Measurements from ENCODE around the gene GATA3. TPM values are rescaled to one million over a fixed set of nuclear protein-coding genes. Genes with fewer than 3 reads are reported as not detected.

The GATA3 gene
- total and polyA plus RNA-seq, 3 donors from 2014 or later = 0.31 to 1.9 (median 0.50) TPM

DNA sequence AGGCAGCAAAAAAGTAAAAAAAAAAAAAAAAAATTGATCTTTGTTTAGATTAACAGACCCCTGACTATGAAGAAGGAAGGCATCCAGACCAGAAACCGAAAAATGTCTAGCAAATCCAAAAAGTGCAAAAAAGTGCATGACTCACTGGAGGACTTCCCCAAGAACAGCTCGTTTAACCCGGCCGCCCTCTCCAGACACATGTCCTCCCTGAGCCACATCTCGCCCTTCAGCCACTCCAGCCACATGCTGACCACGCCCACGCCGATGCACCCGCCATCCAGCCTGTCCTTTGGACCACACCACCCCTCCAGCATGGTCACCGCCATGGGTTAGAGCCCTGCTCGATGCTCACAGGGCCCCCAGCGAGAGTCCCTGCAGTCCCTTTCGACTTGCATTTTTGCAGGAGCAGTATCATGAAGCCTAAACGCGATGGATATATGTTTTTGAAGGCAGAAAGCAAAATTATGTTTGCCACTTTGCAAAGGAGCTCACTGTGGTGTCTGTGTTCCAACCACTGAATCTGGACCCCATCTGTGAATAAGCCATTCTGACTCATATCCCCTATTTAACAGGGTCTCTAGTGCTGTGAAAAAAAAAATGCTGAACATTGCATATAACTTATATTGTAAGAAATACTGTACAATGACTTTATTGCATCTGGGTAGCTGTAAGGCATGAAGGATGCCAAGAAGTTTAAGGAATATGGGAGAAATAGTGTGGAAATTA is 19.4 kb downstream of the GATA3 start:
- no peak overlapping the region for H3K4me3 ChIP-seq
- no peaks in the 10 kb centered on the region for H3K4me1 ChIP-seq
- intact Hi-C loops (cut with DNase I; ENCODE audit: low total_unique reads) = no loop called here
- no peaks in the 10 kb centered on the region for H3K36me3 ChIP-seq (ENCODE audit: low read depth, missing control alignments)
- no peak for DNase-seq
- H3K27me3 ChIP-seq = no peaks in the 10 kb centered on the region
- no peak for TF ChIP-seq POLR2A (IDR thresholded peaks at IDR 0.05)
- TF ChIP-seq CTCF (IDR thresholded peaks at IDR 0.05) = no peak
- WGBS, 2 donors = 88 to 90% methylated on average over 15 of the region's 15 CpGs
- no peak overlapping the region for H3K27ac ChIP-seq
- no peaks in the 10 kb centered on the region for H3K9me3 ChIP-seq

GRCh38 chr10:8074881-8075280 is 20.4 kb downstream of the GATA3 start:
- 92% methylated on average over 14 of the region's 14 CpGs for WGBS, 2 donors
- no peaks in the 10 kb centered on the region for H3K27me3 ChIP-seq
- H3K4me1 ChIP-seq = no peaks in the 10 kb centered on the region
- no peak overlapping the region for H3K4me3 ChIP-seq
- no peak overlapping the region for H3K27ac ChIP-seq
- no peaks in the 10 kb centered on the region for H3K36me3 ChIP-seq (ENCODE audit: low read depth, missing control alignments)
- DNase-seq = no peak
- intact Hi-C loops (cut with DNase I; ENCODE audit: low total_unique reads) = no loop called here
- no peaks in the 10 kb centered on the region for H3K9me3 ChIP-seq
- TF ChIP-seq CTCF (IDR thresholded peaks at IDR 0.05) (no peak), POLR2A (IDR thresholded peaks at IDR 0.05) (no peak)

- Histone ChIP-seq H3K27me3 (no peaks in the 10 kb centered on the region), H3K4me3 (no peak overlapping the region), H3K4me1 (no peaks in the 10 kb centered on the region), H3K27ac (no peak overlapping the region), H3K9me3 (no peaks in the 10 kb centered on the region), H3K36me3 (ENCODE audit: low read depth, missing control alignments) (no peaks in the 10 kb centered on the region)
- intact Hi-C loops (cut with DNase I; ENCODE audit: low total_unique reads) = no loop called here
- DNase-seq = no peak
- TF ChIP-seq CTCF (IDR thresholded peaks at IDR 0.05) (no peak), POLR2A (IDR thresholded peaks at IDR 0.05) (no peak)
- WGBS, 2 donors = 53 to 63% methylated on average over 19 of the region's 19 CpGs
Measured at GRCh38 chr10:8075282-8076260, 21.1 kb downstream of the GATA3 start.

GRCh38 chr10:8076933-8077332 is 22.4 kb downstream of the GATA3 start:
- DNase-seq = no peak
- intact Hi-C loops (cut with DNase I; ENCODE audit: low total_unique reads) = no loop called here
- Histone ChIP-seq H3K27ac (no peak overlapping the region), H3K4me3 (no peak overlapping the region), H3K4me1 (no peaks in the 10 kb centered on the region), H3K36me3 (ENCODE audit: low read depth, missing control alignments) (no peaks in the 10 kb centered on the region), H3K9me3 (no peaks in the 10 kb centered on the region), H3K27me3 (no peaks in the 10 kb centered on the region)
- 84 to 93% methylated on average over 5 of the region's 5 CpGs for WGBS, 2 donors
- TF ChIP-seq CTCF (IDR thresholded peaks at IDR 0.05) = no peak
- TF ChIP-seq POLR2A (IDR thresholded peaks at IDR 0.05) = no peak

Data from testis (tissue), 3 donors.